ENCODE results near the gene CHCHD6.
A peak's percentile ranks its signal among the peaks of the same experiment; 100 is the strongest.

The CHCHD6 gene

DNA sequence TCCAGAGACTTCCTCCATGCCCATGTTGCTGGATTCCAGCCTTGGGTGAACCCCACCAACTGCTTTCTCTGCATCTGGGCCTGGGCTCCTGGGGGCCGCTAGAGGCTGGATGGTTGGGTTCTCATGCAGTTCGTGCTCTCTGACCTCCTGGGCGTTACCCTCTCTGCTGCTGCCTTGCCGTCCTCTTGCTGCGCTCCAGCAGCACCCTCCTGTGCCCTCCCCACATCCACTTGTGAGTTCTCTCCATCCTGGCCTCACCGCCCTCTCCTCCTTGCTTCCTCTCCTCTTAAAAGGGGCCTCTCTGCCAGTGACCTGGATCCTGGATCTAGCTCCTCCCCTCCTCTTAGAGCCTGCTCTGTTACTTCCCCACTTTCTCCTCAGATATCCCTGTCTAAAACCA is 43.7 kb downstream of the CHCHD6 start:
- Histone ChIP-seq H3K27ac (ENCODE audit: low read depth, low read length) (no peak overlapping the region), H2AFZ (ENCODE audit: low read length, unreplicated experiment) (no peak overlapping the region), H3K4me3 (ENCODE audit: low read depth, low read length) (no peak overlapping the region), H3K79me2 (ENCODE audit: control insufficient read depth, insufficient read depth, low read length, unreplicated experiment) (no peaks in the 10 kb centered on the region), H3K27me3 (ENCODE audit: insufficient read depth, low read length) (no peaks in the 10 kb centered on the region), H3K4me1 (ENCODE audit: control insufficient read depth, insufficient read depth, low read length, unreplicated experiment) (peaks cover 4% of the 10 kb centered on the region), H3K36me3 (ENCODE audit: insufficient read depth, low read length) (no peaks in the 10 kb centered on the region)

DNA sequence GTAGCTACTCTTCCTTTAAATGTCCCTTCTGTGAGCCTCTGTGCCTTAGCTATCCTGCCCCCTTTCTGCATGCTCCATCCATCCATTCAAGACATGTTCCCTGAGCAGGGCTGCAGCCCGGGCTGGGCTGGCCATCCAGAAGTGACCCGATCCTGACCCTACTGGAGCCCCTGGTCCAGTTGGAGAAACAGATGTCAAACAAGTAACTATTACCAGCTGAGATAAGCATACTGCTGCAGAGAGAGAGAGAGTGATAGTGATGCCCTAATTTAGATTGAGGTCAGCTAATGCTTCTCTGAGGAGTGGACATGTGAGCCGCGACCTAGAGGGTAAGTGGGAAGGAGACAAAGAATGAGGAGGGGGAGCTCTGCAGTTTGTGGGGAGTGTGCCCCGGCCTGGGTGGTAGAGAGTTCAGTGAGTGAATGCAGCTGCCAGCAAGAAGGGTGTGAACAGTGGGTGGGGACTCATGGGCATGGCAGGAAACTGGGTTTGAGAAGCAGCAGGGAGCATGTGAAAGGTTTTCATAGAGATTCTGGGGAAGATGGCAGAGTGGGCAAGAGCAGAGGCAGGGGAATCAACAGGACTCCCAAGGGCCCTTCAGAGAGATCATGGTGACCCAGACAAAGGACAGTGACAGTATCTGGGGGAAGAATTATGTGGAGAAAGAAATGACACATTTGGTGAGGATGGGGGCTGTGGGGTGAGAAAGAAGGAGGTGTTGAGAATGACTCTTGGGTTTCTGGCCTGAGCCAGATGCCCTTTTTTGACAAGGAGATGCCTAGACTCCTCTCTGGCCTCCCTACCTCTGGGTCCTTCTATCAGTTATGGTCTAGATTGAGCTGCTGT is 44.9 kb downstream of the CHCHD6 start:
- H3K27me3 ChIP-seq (ENCODE audit: insufficient read depth, low read length) = no peaks in the 10 kb centered on the region
- no peaks in the 10 kb centered on the region for H3K79me2 ChIP-seq (ENCODE audit: control insufficient read depth, insufficient read depth, low read length, unreplicated experiment)
- H2AFZ ChIP-seq (ENCODE audit: low read length, unreplicated experiment) = no peak overlapping the region
- peaks cover 4% of the 10 kb centered on the region for H3K4me1 ChIP-seq (ENCODE audit: control insufficient read depth, insufficient read depth, low read length, unreplicated experiment)
- no peak overlapping the region for H3K27ac ChIP-seq (ENCODE audit: low read depth, low read length)
- H3K4me3 ChIP-seq (ENCODE audit: low read depth, low read length) = no peak overlapping the region
- H3K36me3 ChIP-seq (ENCODE audit: insufficient read depth, low read length) = no peaks in the 10 kb centered on the region

DNA sequence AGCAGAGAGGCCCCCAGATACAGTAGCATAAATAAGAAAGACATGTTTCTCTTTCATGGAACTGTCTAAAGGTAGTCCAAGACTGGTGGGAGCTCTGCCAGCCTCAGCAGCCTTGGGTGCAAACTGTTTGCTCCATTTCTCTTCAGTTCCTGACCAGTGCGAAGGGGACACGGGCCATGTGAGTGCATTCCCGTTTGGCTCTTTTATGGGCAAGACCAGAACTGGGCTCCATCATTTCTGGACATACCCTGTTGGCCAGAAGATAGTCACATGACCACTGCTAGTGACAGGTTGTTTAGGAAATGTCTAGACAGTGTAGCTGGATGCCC is 45.5 kb downstream of the CHCHD6 start:
- Histone ChIP-seq H3K27ac (ENCODE audit: low read depth, low read length) (no peak overlapping the region), H3K36me3 (ENCODE audit: insufficient read depth, low read length) (no peaks in the 10 kb centered on the region)

DNA sequence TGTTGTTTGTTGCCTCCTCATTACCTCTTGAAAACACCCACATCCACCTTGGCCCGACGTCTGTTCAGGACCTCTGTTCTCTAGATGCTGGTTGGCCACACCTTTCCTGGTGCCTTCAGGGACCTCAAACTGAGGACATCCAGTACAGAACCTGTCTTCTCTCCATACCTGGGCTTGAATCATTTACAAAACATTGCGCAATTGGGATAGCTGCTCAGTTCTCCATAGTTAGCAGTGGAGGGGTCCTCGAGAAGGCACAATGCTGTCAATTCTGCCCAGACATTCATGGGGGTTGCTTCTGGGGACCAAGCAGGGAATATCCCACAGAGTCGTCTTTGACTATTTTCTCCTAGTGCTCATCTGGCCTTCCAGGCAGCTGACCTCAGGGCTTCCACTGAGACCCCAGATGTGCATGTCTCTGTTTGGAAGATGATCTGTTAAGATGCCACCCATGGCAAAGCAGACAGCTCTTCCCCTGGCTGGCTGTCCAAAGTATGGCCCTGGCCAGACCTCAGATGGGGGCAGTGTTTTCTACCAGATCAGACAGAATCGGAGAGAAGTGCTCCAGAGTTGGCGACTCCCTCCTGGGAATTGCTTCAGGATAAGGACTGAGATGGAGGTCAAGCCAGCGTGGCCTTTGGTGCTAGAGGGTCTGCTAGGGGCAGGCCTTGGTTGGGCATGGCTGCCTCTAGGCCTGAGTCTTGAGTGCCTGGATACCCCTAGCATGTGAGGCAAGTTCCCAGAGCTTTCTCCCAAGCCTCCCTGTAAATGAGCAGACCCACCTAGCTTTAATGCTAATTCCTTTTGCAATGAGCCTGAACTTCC is 46.1 kb downstream of the CHCHD6 start:
- H2AFZ ChIP-seq (ENCODE audit: low read length, unreplicated experiment) = no peak overlapping the region
- no peak overlapping the region for H3K4me3 ChIP-seq (ENCODE audit: low read depth, low read length)
- no peaks in the 10 kb centered on the region for H3K79me2 ChIP-seq (ENCODE audit: control insufficient read depth, insufficient read depth, low read length, unreplicated experiment)
- no peaks in the 10 kb centered on the region for H3K27me3 ChIP-seq (ENCODE audit: insufficient read depth, low read length)
- H3K4me1 ChIP-seq (ENCODE audit: control insufficient read depth, insufficient read depth, low read length, unreplicated experiment) = peaks cover 4% of the 10 kb centered on the region
- H3K27ac ChIP-seq (ENCODE audit: low read depth, low read length) = no peak overlapping the region
- no peaks in the 10 kb centered on the region for H3K36me3 ChIP-seq (ENCODE audit: insufficient read depth, low read length)

More for the DNA sequence above, 45.5 kb downstream of the CHCHD6 start:
- H3K4me3 ChIP-seq (ENCODE audit: low read depth, low read length) = no peak overlapping the region
- H3K79me2 ChIP-seq (ENCODE audit: control insufficient read depth, insufficient read depth, low read length, unreplicated experiment) = no peaks in the 10 kb centered on the region
- peaks cover 4% of the 10 kb centered on the region for H3K4me1 ChIP-seq (ENCODE audit: control insufficient read depth, insufficient read depth, low read length, unreplicated experiment)
- no peak overlapping the region for H2AFZ ChIP-seq (ENCODE audit: low read length, unreplicated experiment)
- no peaks in the 10 kb centered on the region for H3K27me3 ChIP-seq (ENCODE audit: insufficient read depth, low read length)

DNA sequence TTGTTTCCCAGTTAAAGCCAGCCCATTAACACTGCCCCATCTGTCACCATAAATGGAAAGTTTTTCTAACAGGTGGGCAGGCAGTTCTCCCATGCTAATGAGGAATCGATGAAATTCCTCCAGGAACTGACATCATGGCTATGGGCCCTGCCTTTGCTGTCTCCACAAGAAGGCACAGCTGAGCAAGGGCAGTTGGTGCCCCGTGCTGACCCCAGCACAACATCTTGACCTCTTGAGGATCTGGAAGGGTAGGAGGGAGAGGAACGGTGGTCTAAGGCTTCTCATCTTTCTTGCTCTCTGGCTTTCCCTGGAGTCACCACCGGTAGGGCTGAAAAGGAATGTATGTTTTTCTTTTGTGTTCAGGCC is 46.7 kb downstream of the CHCHD6 start:
- no peak overlapping the region for H2AFZ ChIP-seq (ENCODE audit: low read length, unreplicated experiment)
- no peaks in the 10 kb centered on the region for H3K36me3 ChIP-seq (ENCODE audit: insufficient read depth, low read length)
- H3K4me1 ChIP-seq (ENCODE audit: control insufficient read depth, insufficient read depth, low read length, unreplicated experiment) = peaks cover 4% of the 10 kb centered on the region
- H3K79me2 ChIP-seq (ENCODE audit: control insufficient read depth, insufficient read depth, low read length, unreplicated experiment) = no peaks in the 10 kb centered on the region
- H3K27ac ChIP-seq (ENCODE audit: low read depth, low read length) = no peak overlapping the region
- H3K27me3 ChIP-seq (ENCODE audit: insufficient read depth, low read length) = no peaks in the 10 kb centered on the region
- H3K4me3 ChIP-seq (ENCODE audit: low read depth, low read length) = no peak overlapping the region

DNA sequence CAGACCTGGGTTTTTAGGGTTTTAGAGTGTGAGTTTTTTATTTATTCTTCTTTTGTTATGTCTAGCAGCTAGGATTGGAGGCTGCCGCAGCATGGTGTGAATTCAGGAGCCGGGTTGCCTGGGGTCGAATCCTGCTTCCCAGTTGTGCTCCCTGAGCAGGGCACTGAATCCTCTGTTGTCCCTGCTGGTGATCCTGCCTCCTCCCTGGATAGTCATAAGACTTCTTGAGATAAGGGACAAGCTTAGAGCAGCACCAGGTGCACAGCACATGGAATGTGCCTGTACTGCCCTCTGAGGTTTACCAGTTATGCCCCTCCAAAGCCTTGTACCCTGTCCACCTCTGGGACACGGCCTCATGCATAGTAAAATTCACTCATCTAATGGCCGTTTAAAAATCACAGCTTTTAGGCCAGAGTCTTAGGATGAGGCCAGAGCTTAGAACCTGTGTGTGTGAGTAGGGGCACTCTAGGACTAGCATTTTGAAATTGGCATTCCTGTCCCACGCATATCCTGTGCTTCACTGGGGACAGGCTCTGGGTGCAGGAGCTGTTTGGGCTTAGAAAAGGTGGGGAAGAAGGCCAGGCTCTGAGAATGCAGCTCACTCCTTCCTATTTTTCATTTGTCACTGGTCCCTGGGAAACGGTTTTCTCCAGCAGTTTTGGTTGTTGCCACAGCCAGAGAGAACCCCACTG is 47.7 kb downstream of the CHCHD6 start:
- Histone ChIP-seq H3K4me3 (ENCODE audit: low read depth, low read length) (no peak overlapping the region), H3K79me2 (ENCODE audit: control insufficient read depth, insufficient read depth, low read length, unreplicated experiment) (no peaks in the 10 kb centered on the region), H3K27me3 (ENCODE audit: insufficient read depth, low read length) (no peaks in the 10 kb centered on the region), H3K36me3 (ENCODE audit: insufficient read depth, low read length) (no peaks in the 10 kb centered on the region), H3K27ac (ENCODE audit: low read depth, low read length) (no peak overlapping the region), H3K4me1 (ENCODE audit: control insufficient read depth, insufficient read depth, low read length, unreplicated experiment) (peaks cover 4% of the 10 kb centered on the region), H2AFZ (ENCODE audit: low read length, unreplicated experiment) (no peak overlapping the region)

DNA sequence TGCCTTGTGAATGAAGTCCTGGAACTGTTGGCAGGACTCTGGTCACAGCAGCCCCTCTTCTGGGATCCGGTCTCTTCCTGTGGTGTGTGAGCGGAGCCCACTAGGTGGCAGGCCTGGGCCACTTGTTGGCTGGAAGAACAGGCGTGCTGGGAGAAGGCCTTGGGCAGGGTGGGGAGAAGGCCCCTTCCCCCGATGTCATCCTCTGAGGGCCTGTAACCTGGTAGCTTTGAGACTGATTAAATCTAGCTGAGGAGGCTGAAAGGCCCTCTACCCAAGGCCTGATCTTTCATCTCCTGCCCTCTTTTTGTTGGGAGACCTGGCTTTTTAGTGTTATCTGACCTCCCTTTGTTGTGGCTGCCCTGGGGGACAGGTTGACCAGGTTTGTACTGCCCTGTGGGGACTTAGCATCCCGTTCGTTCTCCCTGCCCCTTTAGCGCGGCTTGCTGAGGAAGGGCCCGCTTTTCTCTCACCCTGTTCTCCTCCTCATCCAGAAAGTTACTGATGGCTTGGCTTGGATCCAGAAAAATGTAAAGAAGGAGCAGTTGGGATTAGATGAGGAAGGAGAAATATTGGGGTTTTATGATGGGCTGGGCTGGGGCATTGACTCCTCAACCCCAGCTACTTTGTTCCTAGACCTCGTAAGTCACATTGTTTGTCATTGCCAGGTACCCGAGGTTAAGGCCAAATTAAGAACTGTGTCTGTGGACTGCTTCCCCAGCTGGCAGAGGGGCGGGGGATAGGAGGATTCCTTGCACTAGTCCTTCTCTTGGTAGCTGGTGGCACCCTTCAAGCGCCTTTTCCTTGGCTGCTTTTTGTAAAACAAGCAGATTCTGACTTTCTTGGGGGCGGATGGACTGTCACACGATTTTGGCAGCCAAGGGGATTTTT is 48.5 kb downstream of the CHCHD6 start:
- Histone ChIP-seq H3K4me1 (ENCODE audit: control insufficient read depth, insufficient read depth, low read length, unreplicated experiment) (peaks cover 4% of the 10 kb centered on the region), H3K36me3 (ENCODE audit: insufficient read depth, low read length) (no peaks in the 10 kb centered on the region), H3K4me3 (ENCODE audit: low read depth, low read length) (no peak overlapping the region), H2AFZ (ENCODE audit: low read length, unreplicated experiment) (peak overlapping the region; percentile 55), H3K27ac (ENCODE audit: low read depth, low read length) (no peak overlapping the region), H3K79me2 (ENCODE audit: control insufficient read depth, insufficient read depth, low read length, unreplicated experiment) (no peaks in the 10 kb centered on the region), H3K27me3 (ENCODE audit: insufficient read depth, low read length) (no peaks in the 10 kb centered on the region)

DNA sequence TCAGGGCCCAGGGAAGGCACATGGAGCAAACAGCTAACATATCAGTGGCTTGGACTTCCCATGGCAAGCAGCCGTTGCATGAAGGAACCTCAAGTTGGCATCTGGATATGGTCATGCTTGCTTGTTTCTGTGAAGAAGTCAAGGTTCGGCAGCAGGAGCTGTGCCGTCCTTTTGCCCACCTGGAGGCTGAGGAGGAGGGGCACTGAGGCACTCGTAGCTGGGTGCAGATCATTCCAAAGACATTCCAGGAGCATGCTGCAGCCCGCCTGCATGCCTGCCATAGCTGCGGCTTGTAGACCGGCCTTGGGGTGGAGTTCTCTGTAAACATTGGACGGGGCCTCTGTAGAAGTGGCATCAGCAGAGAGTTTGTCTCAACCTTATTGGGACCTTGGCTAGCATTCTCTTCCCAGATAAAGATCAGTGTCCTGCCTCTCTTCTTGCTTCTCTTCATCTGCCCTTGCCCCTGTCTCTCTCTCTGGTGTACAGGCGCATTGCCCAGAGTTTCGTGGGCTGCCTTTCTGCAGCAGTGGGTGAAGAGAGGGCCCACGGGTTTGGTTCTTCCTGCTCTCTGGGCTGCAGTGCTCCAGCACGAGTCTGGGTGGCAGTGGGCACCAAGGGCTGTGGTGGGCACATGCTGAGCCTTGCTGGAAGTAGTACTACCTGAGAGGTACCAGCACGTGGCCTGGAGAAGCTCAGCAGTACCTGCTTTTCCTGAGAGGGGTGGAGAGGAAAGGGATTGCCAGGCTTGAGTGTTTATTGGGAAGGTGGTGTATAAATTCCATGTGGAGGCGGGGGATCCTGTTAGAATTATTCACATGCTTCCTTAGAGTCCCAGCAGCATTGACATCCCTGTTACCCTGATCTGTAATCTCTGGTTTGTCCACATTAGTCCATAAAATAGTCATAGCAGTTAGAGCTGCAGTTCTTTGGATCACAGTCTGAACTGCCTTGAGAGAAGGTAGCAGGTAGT is 49.4 kb downstream of the CHCHD6 start:
- Histone ChIP-seq H2AFZ (ENCODE audit: low read length, unreplicated experiment) (no peak overlapping the region), H3K27ac (ENCODE audit: low read depth, low read length) (no peak overlapping the region), H3K4me1 (ENCODE audit: control insufficient read depth, insufficient read depth, low read length, unreplicated experiment) (peaks cover 4% of the 10 kb centered on the region), H3K79me2 (ENCODE audit: control insufficient read depth, insufficient read depth, low read length, unreplicated experiment) (no peaks in the 10 kb centered on the region), H3K36me3 (ENCODE audit: insufficient read depth, low read length) (no peaks in the 10 kb centered on the region), H3K4me3 (ENCODE audit: low read depth, low read length) (no peak overlapping the region), H3K27me3 (ENCODE audit: insufficient read depth, low read length) (no peaks in the 10 kb centered on the region)

DNA sequence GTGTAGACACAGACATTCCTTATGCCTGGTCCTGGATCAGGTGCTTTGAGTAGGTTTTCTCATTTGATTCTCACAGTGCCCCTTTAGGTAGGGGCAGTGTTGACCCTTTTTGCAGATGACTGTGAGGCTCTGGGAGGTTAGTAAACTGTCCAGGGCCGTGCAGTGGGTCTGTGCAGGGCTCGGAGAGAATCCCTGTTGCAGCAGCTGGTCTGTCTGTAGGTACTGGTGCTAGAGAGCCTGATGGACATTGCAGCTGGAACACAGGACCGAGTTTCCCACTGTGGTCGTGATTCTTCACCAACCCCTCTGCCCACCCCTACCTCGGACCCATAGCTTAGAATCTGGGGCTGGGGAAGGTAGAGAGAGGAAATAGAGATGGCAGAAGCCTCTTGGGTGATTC is 51.8 kb downstream of the CHCHD6 start:
- no peak overlapping the region for H3K4me3 ChIP-seq (ENCODE audit: low read depth, low read length)
- H3K36me3 ChIP-seq (ENCODE audit: insufficient read depth, low read length) = no peaks in the 10 kb centered on the region
- H3K79me2 ChIP-seq (ENCODE audit: control insufficient read depth, insufficient read depth, low read length, unreplicated experiment) = no peaks in the 10 kb centered on the region
- no peaks in the 10 kb centered on the region for H3K27me3 ChIP-seq (ENCODE audit: insufficient read depth, low read length)
- H3K4me1 ChIP-seq (ENCODE audit: control insufficient read depth, insufficient read depth, low read length, unreplicated experiment) = peaks cover 4% of the 10 kb centered on the region
- no peak overlapping the region for H2AFZ ChIP-seq (ENCODE audit: low read length, unreplicated experiment)
- no peak overlapping the region for H3K27ac ChIP-seq (ENCODE audit: low read depth, low read length)

All from ACC112 (cell line).